HEK293 (cell line): ENCODE data around the gene CPNE4.

ENCODE experiments used
- CTCF ChIA-PET: fragments of 350-600 bp; formaldehyde crosslinking; extraction: SDS; loops from one replicate; lab custom pipeline; 2021; ENCODE audit warnings: antibody characterized with exemption; lab: Yijun Ruan, JAX
- POLR2A ChIA-PET: fragments of 300-600 bp; formaldehyde crosslinking; extraction: SDS; loops from one replicate; lab custom pipeline; 2020; ENCODE audit warnings: antibody characterized with exemption, inconsistent platforms; lab: Yijun Ruan, JAX
- H3K27ac ChIP-seq: fragments of 200-500 bp; sonication (Bioruptor generic); 2 replicates; pipeline ENCODE4 v1.5.1; 2014; ENCODE audit warnings: low read depth, low read length, control low read depth, inconsistent platforms; ENCODE audit errors: extremely low read depth
- H3K36me3 ChIP-seq, 2 experiments: fragments of 200-500 bp in 1 of 2; sonication (Bioruptor generic) in 1 of 2; 1 replicate in 1 of 2; 2 replicates in 1 of 2; pipeline ENCODE4 v1.5.1; 2014 to 2017; ENCODE audit warnings: inconsistent platforms in 2 of 2, low read length in 2 of 2; ENCODE audit not compliant: control insufficient read depth in 2 of 2, insufficient read depth in 1 of 2
- H3K4me1 ChIP-seq: fragments of 200-500 bp; sonication (Bioruptor generic); 2 replicates; pipeline ENCODE4 v1.5.1; 2014; ENCODE audit warnings: mild to moderate bottlenecking, low read length, inconsistent platforms; ENCODE audit not compliant: control insufficient read depth, insufficient read depth
- H3K4me3 ChIP-seq: 2 replicates; pipeline ENCODE4 v1.5.1; 2011; ENCODE audit warnings: low read depth, mild to moderate bottlenecking, control low read depth, low read length, moderate library complexity
- H3K9me3 ChIP-seq: fragments of 200-500 bp; sonication (Bioruptor generic); 2 replicates; pipeline ENCODE4 v1.5.1; 2014; ENCODE audit warnings: low read depth, low read length, inconsistent platforms; ENCODE audit not compliant: control insufficient read depth, insufficient read depth
- BCL11A ChIP-seq: fragments of 450-650 bp; formaldehyde crosslinking; IDR thresholded peaks from 2 replicates; pipeline ENCODE4 v1.5.1; 2016; ENCODE audit warnings: low read depth, missing biosample characterization, missing genetic modification characterization
- GLI2 ChIP-seq: fragments of 450-650 bp; formaldehyde crosslinking; IDR thresholded peaks from 2 replicates; pipeline ENCODE4; 2017; ENCODE audit warnings: missing biosample characterization, missing genetic modification characterization, low read depth, borderline replicate concordance
- PRDM2 ChIP-seq: fragments of 450-650 bp; formaldehyde crosslinking; IDR thresholded peaks from 2 replicates; pipeline ENCODE4 v1.5.1; 2016; ENCODE audit warnings: missing biosample characterization, missing genetic modification characterization, borderline replicate concordance
- SCRT2 ChIP-seq: fragments of 450-650 bp; formaldehyde crosslinking; IDR thresholded peaks from 2 replicates; pipeline ENCODE4 v1.5.1; 2016; ENCODE audit warnings: missing biosample characterization, missing genetic modification characterization
- ZBTB10 ChIP-seq: fragments of 450-650 bp; formaldehyde crosslinking; IDR thresholded peaks from 2 replicates; pipeline ENCODE4 v1.5.1; 2016; ENCODE audit warnings: missing biosample characterization, missing genetic modification characterization
- ZFP41 ChIP-seq: fragments of 450-650 bp; formaldehyde crosslinking; IDR thresholded peaks from 2 replicates; pipeline ENCODE4 v1.5.1; 2016; ENCODE audit warnings: missing biosample characterization, missing genetic modification characterization, borderline replicate concordance
- ZIC2 ChIP-seq: fragments of 450-650 bp; formaldehyde crosslinking; IDR thresholded peaks from 2 replicates; pipeline ENCODE4 v1.5.1; 2016; ENCODE audit warnings: missing biosample characterization, missing genetic modification characterization
- ZNF148 ChIP-seq: fragments of 450-650 bp; formaldehyde crosslinking; IDR thresholded peaks from 2 replicates; pipeline ENCODE4 v1.5.0; 2017; ENCODE audit warnings: missing biosample characterization, missing genetic modification characterization, borderline replicate concordance
- ZNF23 ChIP-seq: fragments of 450-650 bp; formaldehyde crosslinking; IDR thresholded peaks from 2 replicates; pipeline ENCODE4 v1.5.1; 2016; ENCODE audit warnings: missing biosample characterization, missing genetic modification characterization, borderline replicate concordance
- ZNF416 ChIP-seq: fragments of 450-650 bp; formaldehyde crosslinking; IDR thresholded peaks from 2 replicates; pipeline ENCODE4 v1.5.1; 2016; ENCODE audit warnings: missing biosample characterization, missing genetic modification characterization
- ZNF433 ChIP-seq: fragments of 450-650 bp; formaldehyde crosslinking; IDR thresholded peaks from 2 replicates; pipeline ENCODE4 v1.5.1; 2016; ENCODE audit warnings: missing biosample characterization, missing genetic modification characterization, low read depth
- ZNF704 ChIP-seq: fragments of 450-650 bp; formaldehyde crosslinking; IDR thresholded peaks from 2 replicates; pipeline ENCODE4 v1.5.1; 2016; ENCODE audit warnings: missing biosample characterization, missing genetic modification characterization
- ZNF707 ChIP-seq: fragments of 450-650 bp; formaldehyde crosslinking; IDR thresholded peaks from 2 replicates; pipeline ENCODE4 v1.5.1; 2016; ENCODE audit warnings: missing biosample characterization, missing genetic modification characterization
- ZNF747 ChIP-seq: fragments of 450-650 bp; formaldehyde crosslinking; IDR thresholded peaks from 2 replicates; pipeline ENCODE4 v1.5.1; 2016; ENCODE audit warnings: missing biosample characterization, missing genetic modification characterization
- TF ChIP-seq, protein P1 (sequence below): fragments of 450-650 bp; formaldehyde crosslinking; IDR thresholded peaks from 2 replicates; pipeline ENCODE4 v1.5.1; 2016; ENCODE audit warnings: missing biosample characterization, missing genetic modification characterization
- TF ChIP-seq, protein P2 (sequence below): fragments of 450-650 bp; formaldehyde crosslinking; IDR thresholded peaks from 2 replicates; pipeline ENCODE4 v1.5.1; 2016; ENCODE audit warnings: missing biosample characterization, missing genetic modification characterization
- TF ChIP-seq, protein P3 (sequence below): fragments of 450-650 bp; formaldehyde crosslinking; IDR thresholded peaks from 2 replicates; pipeline ENCODE4 v1.5.1; 2017; ENCODE audit warnings: missing biosample characterization, missing genetic modification characterization

Gene CPNE4

GRCh38 chr3:131819381-131820055, 215.3 kb downstream of the CPNE4 start (continued):
- TF ChIP-seq PRDM2 (tag by site-specific recombination) (no peak), ZNF416 (tag by site-specific recombination) (no peak), GLI2 (tag by site-specific recombination) (no peak), ZBTB10 (tag by site-specific recombination) (no peak), ZNF148 (tag by site-specific recombination) (no peak)

DNA sequence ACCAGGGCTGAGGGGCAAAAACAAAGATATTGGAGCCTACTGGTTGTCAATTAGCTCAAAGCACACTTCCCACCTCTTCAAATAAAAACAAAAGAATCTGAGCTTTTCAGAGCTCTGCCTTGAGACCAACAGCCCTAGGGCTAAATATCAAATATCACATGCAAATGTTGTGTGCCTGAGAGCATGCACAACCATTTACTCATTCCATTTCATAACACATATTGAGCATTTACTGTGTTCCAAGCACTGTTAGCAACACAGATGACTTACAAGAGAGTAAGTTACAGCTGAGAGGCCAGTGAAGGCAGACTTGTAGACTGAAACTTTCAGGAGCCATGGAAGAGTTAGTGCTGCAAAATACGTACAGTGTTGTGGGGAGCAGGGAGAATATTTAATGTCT, 222.4 kb downstream of the CPNE4 start:
- Histone ChIP-seq H3K4me1 (no peaks in the 10 kb centered on the region), H3K9me3 (no peaks in the 10 kb centered on the region), H3K36me3 (no peaks in the 10 kb centered on the region), H3K4me3 (no peak overlapping the region), H3K27ac (no peak overlapping the region)
- ChIA-PET CTCF (no interaction called here), POLR2A (no interaction called here)
- TF ChIP-seq ZFP41 (tag by site-specific recombination), result no peak
- no peak for TF ChIP-seq ZNF433 (tag by site-specific recombination)
- no peak for TF ChIP-seq ZNF23 (tag by site-specific recombination)
- no peak for TF ChIP-seq ZNF747 (tag by site-specific recombination)
- no peak for TF ChIP-seq SCRT2 (tag by site-specific recombination)
- TF ChIP-seq, protein P1, sequence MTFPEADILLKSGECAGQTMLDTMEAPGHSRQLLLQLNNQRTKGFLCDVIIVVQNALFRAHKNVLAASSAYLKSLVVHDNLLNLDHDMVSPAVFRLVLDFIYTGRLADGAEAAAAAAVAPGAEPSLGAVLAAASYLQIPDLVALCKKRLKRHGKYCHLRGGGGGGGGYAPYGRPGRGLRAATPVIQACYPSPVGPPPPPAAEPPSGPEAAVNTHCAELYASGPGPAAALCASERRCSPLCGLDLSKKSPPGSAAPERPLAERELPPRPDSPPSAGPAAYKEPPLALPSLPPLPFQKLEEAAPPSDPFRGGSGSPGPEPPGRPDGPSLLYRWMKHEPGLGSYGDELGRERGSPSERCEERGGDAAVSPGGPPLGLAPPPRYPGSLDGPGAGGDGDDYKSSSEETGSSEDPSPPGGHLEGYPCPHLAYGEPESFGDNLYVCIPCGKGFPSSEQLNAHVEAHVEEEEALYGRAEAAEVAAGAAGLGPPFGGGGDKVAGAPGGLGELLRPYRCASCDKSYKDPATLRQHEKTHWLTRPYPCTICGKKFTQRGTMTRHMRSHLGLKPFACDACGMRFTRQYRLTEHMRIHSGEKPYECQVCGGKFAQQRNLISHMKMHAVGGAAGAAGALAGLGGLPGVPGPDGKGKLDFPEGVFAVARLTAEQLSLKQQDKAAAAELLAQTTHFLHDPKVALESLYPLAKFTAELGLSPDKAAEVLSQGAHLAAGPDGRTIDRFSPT, result no peak
- TF ChIP-seq ZNF704 (tag by site-specific recombination), result no peak
- no peak for TF ChIP-seq ZNF707 (tag by site-specific recombination)
- TF ChIP-seq, protein P2, sequence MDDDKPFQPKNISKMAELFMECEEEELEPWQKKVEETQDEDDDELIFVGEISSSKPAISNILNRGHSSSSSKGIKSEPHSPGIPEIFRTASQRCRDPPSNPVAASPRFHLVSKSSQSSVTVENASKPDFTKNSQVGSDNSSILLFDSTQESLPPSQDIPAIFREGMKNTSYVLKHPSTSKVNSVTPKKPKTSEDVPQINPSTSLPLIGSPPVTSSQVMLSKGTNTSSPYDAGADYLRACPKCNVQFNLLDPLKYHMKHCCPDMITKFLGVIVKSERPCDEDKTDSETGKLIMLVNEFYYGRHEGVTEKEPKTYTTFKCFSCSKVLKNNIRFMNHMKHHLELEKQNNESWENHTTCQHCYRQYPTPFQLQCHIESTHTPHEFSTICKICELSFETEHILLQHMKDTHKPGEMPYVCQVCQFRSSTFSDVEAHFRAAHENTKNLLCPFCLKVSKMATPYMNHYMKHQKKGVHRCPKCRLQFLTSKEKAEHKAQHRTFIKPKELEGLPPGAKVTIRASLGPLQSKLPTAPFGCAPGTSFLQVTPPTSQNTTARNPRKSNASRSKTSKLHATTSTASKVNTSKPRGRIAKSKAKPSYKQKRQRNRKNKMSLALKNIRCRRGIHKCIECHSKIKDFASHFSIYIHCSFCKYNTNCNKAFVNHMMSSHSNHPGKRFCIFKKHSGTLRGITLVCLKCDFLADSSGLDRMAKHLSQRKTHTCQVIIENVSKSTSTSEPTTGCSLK, result no peak
- TF ChIP-seq BCL11A (tag by site-specific recombination), result no peak
- no peak for TF ChIP-seq ZIC2
- TF ChIP-seq, protein P3, sequence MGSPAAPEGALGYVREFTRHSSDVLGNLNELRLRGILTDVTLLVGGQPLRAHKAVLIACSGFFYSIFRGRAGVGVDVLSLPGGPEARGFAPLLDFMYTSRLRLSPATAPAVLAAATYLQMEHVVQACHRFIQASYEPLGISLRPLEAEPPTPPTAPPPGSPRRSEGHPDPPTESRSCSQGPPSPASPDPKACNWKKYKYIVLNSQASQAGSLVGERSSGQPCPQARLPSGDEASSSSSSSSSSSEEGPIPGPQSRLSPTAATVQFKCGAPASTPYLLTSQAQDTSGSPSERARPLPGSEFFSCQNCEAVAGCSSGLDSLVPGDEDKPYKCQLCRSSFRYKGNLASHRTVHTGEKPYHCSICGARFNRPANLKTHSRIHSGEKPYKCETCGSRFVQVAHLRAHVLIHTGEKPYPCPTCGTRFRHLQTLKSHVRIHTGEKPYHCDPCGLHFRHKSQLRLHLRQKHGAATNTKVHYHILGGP (tag by site-specific recombination), result no peak
